ENCODE data around the gene AKNAD1.

The AKNAD1 gene

DNA sequence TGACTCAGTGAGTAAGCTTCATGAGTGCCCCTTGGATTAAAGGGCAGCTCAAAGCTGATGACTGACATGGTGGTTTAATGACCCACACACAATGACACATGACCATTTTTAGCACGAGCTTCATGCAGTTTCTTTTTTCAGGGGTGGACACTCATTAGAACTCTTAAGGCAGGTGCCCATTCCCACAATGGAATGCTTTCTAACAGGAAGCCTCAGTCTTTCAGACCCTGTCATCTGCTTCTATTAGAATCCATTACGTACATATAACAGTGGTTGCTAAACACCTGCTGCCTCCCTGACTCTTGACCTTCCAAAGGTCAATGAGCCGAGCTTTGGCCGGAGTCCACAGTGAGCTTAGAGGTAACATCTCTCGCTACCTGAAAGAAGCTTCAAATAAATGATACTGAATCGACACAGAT is 27.4 kb downstream of the AKNAD1 start:
- TF ChIP-seq, protein P1, sequence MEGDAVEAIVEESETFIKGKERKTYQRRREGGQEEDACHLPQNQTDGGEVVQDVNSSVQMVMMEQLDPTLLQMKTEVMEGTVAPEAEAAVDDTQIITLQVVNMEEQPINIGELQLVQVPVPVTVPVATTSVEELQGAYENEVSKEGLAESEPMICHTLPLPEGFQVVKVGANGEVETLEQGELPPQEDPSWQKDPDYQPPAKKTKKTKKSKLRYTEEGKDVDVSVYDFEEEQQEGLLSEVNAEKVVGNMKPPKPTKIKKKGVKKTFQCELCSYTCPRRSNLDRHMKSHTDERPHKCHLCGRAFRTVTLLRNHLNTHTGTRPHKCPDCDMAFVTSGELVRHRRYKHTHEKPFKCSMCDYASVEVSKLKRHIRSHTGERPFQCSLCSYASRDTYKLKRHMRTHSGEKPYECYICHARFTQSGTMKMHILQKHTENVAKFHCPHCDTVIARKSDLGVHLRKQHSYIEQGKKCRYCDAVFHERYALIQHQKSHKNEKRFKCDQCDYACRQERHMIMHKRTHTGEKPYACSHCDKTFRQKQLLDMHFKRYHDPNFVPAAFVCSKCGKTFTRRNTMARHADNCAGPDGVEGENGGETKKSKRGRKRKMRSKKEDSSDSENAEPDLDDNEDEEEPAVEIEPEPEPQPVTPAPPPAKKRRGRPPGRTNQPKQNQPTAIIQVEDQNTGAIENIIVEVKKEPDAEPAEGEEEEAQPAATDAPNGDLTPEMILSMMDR (IDR thresholded peaks at IDR 0.05): no peak
- TF ChIP-seq ZFX (IDR thresholded peaks at IDR 0.05; ENCODE audit: borderline replicate concordance): no peak
- no peak overlapping the region for H3K27ac ChIP-seq

DNA sequence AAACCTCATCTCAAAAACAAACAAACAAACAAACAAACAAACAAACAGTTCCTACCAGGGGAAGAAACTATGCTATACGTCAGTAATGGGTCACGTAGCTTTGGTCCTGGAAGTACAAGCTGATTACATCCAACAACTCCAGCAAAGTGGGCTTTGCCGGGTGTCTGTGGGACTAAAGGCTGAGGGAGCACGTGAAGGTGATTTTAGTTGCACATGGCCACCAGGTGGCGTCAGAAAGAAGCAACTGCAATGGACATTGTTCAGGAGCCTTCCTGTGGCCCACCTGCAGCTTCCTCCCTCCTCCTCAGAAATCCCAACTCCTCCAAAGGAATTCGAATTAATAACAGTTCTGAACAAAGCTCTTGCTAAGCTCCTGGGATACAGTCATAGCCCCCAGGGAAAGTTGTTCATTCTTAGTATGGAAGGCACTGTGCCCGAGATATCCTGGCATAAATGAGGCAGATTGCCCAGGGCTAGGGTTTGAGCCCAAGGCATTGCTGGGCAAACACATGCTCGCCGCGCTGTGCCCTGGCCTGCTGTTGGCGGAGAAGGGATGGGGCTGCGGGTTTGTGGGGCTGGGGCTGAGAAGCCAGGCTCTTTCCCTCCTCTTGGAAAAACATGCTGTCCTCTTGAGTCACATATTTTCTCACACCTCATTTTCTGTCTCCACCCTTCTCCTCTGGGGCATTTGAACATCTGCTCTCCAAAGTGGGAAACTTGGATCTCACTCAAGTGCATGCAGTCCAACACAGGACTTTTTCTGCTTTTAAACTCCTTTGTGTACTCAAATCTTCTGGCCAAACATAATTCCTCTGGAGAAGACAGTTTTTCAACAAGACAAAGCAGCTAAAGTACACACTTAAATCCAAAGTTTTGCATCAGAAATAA is 28.6 kb downstream of the AKNAD1 start:
- no peak overlapping the region for H3K27ac ChIP-seq
- TF ChIP-seq ZFX (IDR thresholded peaks at IDR 0.05; ENCODE audit: borderline replicate concordance): no peak
- TF ChIP-seq, protein P1 (IDR thresholded peaks at IDR 0.05): peak; percentile 88

GRCh38 chr1:108826081-108826635 is 30.7 kb downstream of the AKNAD1 start:
- TF ChIP-seq, protein P1 (IDR thresholded peaks at IDR 0.05): no peak
- TF ChIP-seq ZFX (IDR thresholded peaks at IDR 0.05; ENCODE audit: borderline replicate concordance): no peak
- no peak overlapping the region for H3K27ac ChIP-seq

DNA sequence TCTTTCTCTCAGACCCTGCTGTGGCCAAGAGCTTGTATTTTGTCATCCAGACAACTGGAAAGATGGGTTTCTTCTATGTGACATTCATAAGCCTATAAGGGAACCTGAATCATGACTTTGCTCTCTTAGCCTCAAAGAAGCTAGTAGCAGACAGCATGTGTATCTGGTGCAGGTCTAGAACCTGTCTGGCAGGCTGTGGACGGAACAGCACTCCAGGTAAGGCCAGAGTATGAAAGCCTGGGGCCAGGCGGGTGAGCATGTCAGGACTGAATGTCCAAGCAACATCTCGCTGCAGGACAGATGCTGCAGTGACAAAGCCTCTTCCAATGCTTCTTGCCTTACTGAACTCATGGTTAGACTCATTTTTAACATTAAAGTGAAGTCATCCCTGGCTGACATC is 32.8 kb downstream of the AKNAD1 start:
- no peak overlapping the region for H3K27ac ChIP-seq
- TF ChIP-seq ZFX (IDR thresholded peaks at IDR 0.05; ENCODE audit: borderline replicate concordance): no peak
- TF ChIP-seq, protein P1 (IDR thresholded peaks at IDR 0.05): no peak

DNA sequence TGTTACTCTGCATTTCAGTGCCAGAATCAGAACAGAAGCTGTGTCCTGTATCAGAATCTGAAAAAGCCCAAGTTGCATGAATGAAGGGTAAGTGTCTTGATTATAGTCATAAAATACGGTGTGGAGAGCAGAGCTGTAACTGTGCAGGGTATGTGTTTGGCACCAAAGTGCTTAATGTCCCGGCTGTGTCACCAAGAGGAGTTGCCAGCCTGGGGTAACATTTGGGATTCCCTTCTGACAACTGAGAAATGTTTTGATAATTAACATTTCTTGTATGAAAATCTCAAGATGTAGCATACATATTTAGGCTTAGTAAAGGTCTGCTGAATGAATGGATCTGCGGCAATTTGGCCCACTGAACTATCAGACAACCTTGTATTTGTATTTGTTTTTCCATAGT is 33.3 kb downstream of the AKNAD1 start:
- TF ChIP-seq ZFX (IDR thresholded peaks at IDR 0.05; ENCODE audit: borderline replicate concordance): no peak
- TF ChIP-seq, protein P1 (IDR thresholded peaks at IDR 0.05): no peak
- H3K27ac ChIP-seq: no peak overlapping the region

DNA sequence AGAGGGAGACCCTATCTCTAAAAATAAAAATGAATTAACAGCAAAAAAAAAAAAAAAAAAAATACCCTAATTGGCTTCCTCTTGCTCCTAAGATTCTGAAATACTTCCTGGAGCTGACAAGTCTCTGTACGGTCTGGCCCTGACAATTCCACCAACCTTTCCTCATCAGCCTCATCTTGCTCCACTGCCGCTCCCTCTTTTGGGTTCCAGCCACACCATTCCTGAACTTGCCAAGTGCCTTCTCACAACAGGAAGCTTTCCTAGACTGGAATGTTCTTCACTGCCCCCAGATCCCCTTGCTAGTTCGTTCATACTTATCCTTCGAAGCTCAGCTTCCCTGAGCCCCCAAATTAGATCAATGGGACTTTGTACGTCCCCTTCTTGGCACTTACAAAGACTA is 37.0 kb downstream of the AKNAD1 start:
- H3K27ac ChIP-seq: no peak overlapping the region
- no peak for TF ChIP-seq ZFX (IDR thresholded peaks at IDR 0.05; ENCODE audit: borderline replicate concordance)
- TF ChIP-seq, protein P1 (IDR thresholded peaks at IDR 0.05): no peak

DNA sequence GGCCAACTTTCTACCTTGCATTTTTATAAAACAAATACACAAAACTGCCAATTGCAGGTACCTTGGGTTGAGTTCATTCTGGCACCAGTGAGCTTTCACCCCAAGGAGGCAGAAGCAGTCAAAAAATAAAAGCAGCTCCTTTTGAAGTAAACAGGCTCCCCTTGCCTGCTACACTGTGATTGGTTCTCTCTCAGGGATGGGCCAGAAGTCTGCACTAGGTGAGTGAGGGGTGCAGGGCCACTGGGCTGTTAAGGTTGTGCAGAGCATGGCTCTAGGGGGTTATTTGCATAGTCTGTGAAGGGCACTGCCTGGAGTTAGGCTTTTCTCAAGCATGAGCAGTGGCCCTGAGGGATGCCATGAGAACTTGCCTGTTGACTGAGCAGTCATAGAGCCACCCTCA is 39.1 kb downstream of the AKNAD1 start:
- H3K27ac ChIP-seq: no peak overlapping the region
- TF ChIP-seq, protein P1 (IDR thresholded peaks at IDR 0.05): no peak
- no peak for TF ChIP-seq ZFX (IDR thresholded peaks at IDR 0.05; ENCODE audit: borderline replicate concordance)
